HepG2 (cell line): ENCODE measurements around the gene GGCT. TPM values are rescaled to one million over a fixed set of nuclear protein-coding genes. Genes with fewer than 3 reads are reported as not detected.

Experiments used
- ATAC-seq: fragments of 200-7000 bp; cut with Tn5 transposase; 3 replicates; pipeline ENCODE4 v1.9.1; 2020; ENCODE audit warnings: mild to moderate bottlenecking, moderate library complexity
- BruUV-seq: library from RNA; stranded (reverse); fragments of 400-500 nt; replicated peaks from 2 replicates; lab custom pipeline; 2021; lab: Mats Ljungman, UMichigan
- CTCF ChIA-PET: fragments of 300-600 bp; formaldehyde crosslinking; extraction: SDS; loops from one replicate; lab custom pipeline; 2021; ENCODE audit warnings: low total read pairs, inconsistent platforms, low intra/inter-chr PET ratio; lab: Yijun Ruan, JAX
- POLR2A ChIA-PET: fragments of 350-600 bp; sonication (Branson Sonifier 250); formaldehyde crosslinking; loops from one replicate; lab custom pipeline; 2020; ENCODE audit warnings: antibody characterized with exemption, inconsistent platforms; lab: Yijun Ruan, JAX
- DNase-seq: peaks from one replicate; pipeline ENCODE4 v3.0.0-alpha.2; 2015; ENCODE audit warnings: low spot score
- FAIRE-seq: peaks from 3 replicates; lab custom pipeline; 2011; peaks lifted over from hg19 to GRCh38; lab: Jason Lieb, UNC
- H2AFZ ChIP-seq: one replicate; pipeline ENCODE4 v1.6.1; 2011; ENCODE audit warnings: low read length, inconsistent platforms
- H3K27ac ChIP-seq: fragments of 300-600 bp; 3 replicates; pipeline ENCODE4 v1.8.0; 2011; ENCODE audit warnings: mixed run types, mild to moderate bottlenecking, mixed read lengths, low read length, inconsistent platforms; ENCODE audit not compliant: insufficient read depth; ENCODE audit errors: extremely low read length
- H3K27me3 ChIP-seq, 2 experiments: fragments of 200-600 bp in 1 of 2; 2 replicates in 1 of 2; 3 replicates in 1 of 2; pipeline versions ENCODE4 v1.6.0 to v1.8.0; 2011; ENCODE audit warnings: low read length in 2 of 2, mild to moderate bottlenecking in 2 of 2, moderate library complexity in 2 of 2, inconsistent platforms in 1 of 2; ENCODE audit not compliant: insufficient read depth in 2 of 2, control insufficient read depth in 1 of 2
- H3K36me3 ChIP-seq, 2 experiments: fragments of 200-600 bp in 1 of 2; replicated peaks in 1 of 2; 2 replicates in 1 of 2; 3 replicates in 1 of 2; pipeline versions ENCODE4 v1.5.1 to v1.8.0; 2011; ENCODE audit warnings: low read length in 2 of 2, inconsistent platforms in 1 of 2; ENCODE audit not compliant: insufficient read depth in 2 of 2, control insufficient read depth in 1 of 2
- H3K4me1 ChIP-seq: 2 replicates; pipeline ENCODE4 v1.5.1; 2012; ENCODE audit warnings: low read length, inconsistent platforms; ENCODE audit not compliant: insufficient read depth
- H3K4me2 ChIP-seq: 2 replicates; pipeline ENCODE4 v1.6.0; 2011; ENCODE audit warnings: low read depth, low read length, inconsistent platforms
- H3K4me3 ChIP-seq, 3 experiments: fragments of 200-600 bp in 1 of 3; sonication (generic), shearing (Covaris generic) in 1 of 3; replicated peaks in 1 of 3; 2 replicates each; pipeline ENCODE4 v1.5.1; 2011 to 2016; ENCODE audit warnings: low read length in 3 of 3, inconsistent platforms in 2 of 3, low read depth in 2 of 3, mild to moderate bottlenecking in 2 of 3, control low read depth in 1 of 3, mixed read lengths in 1 of 3; ENCODE audit not compliant: insufficient read depth in 1 of 3
- H3K79me2 ChIP-seq: one replicate; pipeline ENCODE4 v1.6.1; 2011; ENCODE audit warnings: low read length, inconsistent platforms; ENCODE audit not compliant: insufficient read depth
- H3K9ac ChIP-seq: 2 replicates; pipeline ENCODE4 v1.6.0; 2011; ENCODE audit warnings: mild to moderate bottlenecking, low read depth, low read length, inconsistent platforms; ENCODE audit not compliant: insufficient read depth
- H3K9me3 ChIP-seq: 2 replicates; pipeline ENCODE4 v1.5.1; 2012; ENCODE audit warnings: mild to moderate bottlenecking, low read length
- H4K20me1 ChIP-seq: 2 replicates; pipeline ENCODE4 v1.6.0; 2011; ENCODE audit warnings: inconsistent platforms, mild to moderate bottlenecking, low read length, moderate library complexity; ENCODE audit not compliant: insufficient read depth
- BRF2 ChIP-seq: sonication (generic); formaldehyde crosslinking; IDR thresholded peaks from 2 replicates; pipeline ENCODE4 v1.8.1; 2022; ENCODE audit warnings: mild to moderate bottlenecking, missing genetic modification reagents
- CTCF ChIP-seq: sonication (generic); formaldehyde crosslinking; IDR thresholded peaks from 2 replicates; pipeline ENCODE4 v1.5.0; 2020; ENCODE audit warnings: mild to moderate bottlenecking, missing genetic modification reagents, moderate library complexity
- ELF1 ChIP-seq: sonication (generic); formaldehyde crosslinking; IDR thresholded peaks from 2 replicates; pipeline ENCODE4 v1.4.0; 2020; ENCODE audit warnings: missing genetic modification reagents
- ERF ChIP-seq: IDR thresholded peaks from 2 replicates; pipeline ENCODE4 v1.6.1; 2018; ENCODE audit warnings: missing biosample characterization, missing genetic modification reagents
- GFI1 ChIP-seq: sonication (generic); formaldehyde crosslinking; IDR thresholded peaks from 2 replicates; pipeline ENCODE4 v1.5.0; 2020; ENCODE audit warnings: missing genetic modification reagents, mild to moderate bottlenecking, borderline replicate concordance
- KAT7 ChIP-seq: IDR thresholded peaks from 2 replicates; pipeline ENCODE4 v1.6.1; 2018; ENCODE audit warnings: borderline replicate concordance, missing compliant biosample characterization
- MIXL1 ChIP-seq: IDR thresholded peaks from 2 replicates; pipeline ENCODE4 v1.6.1; 2016
- NFYC ChIP-seq: IDR thresholded peaks from 2 replicates; pipeline ENCODE4 v1.6.1; 2016; ENCODE audit warnings: missing genetic modification reagents, missing compliant biosample characterization
- PLRG1 ChIP-seq: fragments of 450-650 bp; conservative IDR thresholded peaks from 2 replicates; pipeline ENCODE4 v1.6.1; 2016
- RAD21 ChIP-seq: fragments of 450-650 bp; formaldehyde crosslinking; IDR thresholded peaks from 2 replicates; pipeline ENCODE4 v1.5.0; 2020; ENCODE audit warnings: mild to moderate bottlenecking
- RNF2 ChIP-seq: fragments of 450-650 bp; conservative IDR thresholded peaks from 2 replicates; pipeline ENCODE4 v1.6.1; 2016; ENCODE audit warnings: low read depth
- SMC3 ChIP-seq: IDR thresholded peaks from 2 replicates; pipeline ENCODE4 v1.6.1; 2011; ENCODE audit warnings: low read length, improper control_type of control experiment
- ZNF432 ChIP-seq: sonication (generic); formaldehyde crosslinking; IDR thresholded peaks from 2 replicates; pipeline ENCODE4 v1.5.0; 2020; ENCODE audit warnings: missing genetic modification reagents, mild to moderate bottlenecking, borderline replicate concordance
- ZNF572 ChIP-seq: sonication (generic); formaldehyde crosslinking; IDR thresholded peaks from 2 replicates; pipeline ENCODE4 v1.5.1; 2020; ENCODE audit warnings: mild to moderate bottlenecking, missing genetic modification reagents
- ZNF646 ChIP-seq: sonication (generic); formaldehyde crosslinking; IDR thresholded peaks from 2 replicates; pipeline ENCODE4 v1.9.0; 2021; ENCODE audit warnings: mild to moderate bottlenecking, missing genetic modification reagents
- ZSCAN31 ChIP-seq: sonication (generic); formaldehyde crosslinking; IDR thresholded peaks from 2 replicates; pipeline ENCODE4 v1.5.0; 2020; ENCODE audit warnings: low read depth, mild to moderate bottlenecking, missing genetic modification reagents
- WGBS: methylation state at CpG from one replicate; pipeline ENCODE4 v1.1.6; 2017; ENCODE audit warnings: low lambda C conversion rate; 5-methylcytosine and 5-hydroxymethylcytosine counted together
- in situ Hi-C: cut with HindIII; loops from 2 replicates; pipeline ENCODE4 v1.10.0; 2017; ENCODE audit warnings: low pct_unique_long_range_greater_than_20kb; ENCODE audit not compliant: extremely low pct_ligation_motif_present
- intact Hi-C: fragments of 100-400 bp; cut with micrococcal nuclease; formaldehyde crosslinking; loops from one replicate; pipeline ENCODE4 v1.10.0; 2022; ENCODE audit not compliant: unreplicated experiment
- polyA plus RNA-seq, 8 experiments: library from polyadenylated mRNA; depleted of rRNA in 3 of 8; stranded (reverse) in 7 of 8; unstranded in 1 of 8; fragments of >200 nt; fragmentation: Illumina TruSeq in 4 of 8; extraction: Trizol in 4 of 8; gene quantifications; 2 replicates each; pipeline versions ENCODE4 v1.2.1 to v1.2.3, GENCODE V29; 2011 to 2016; ENCODE audit warnings: low read depth in 4 of 8, missing spikeins in 1 of 8, mixed read lengths in 1 of 8; ENCODE audit not compliant: insufficient read depth in 1 of 8
- total RNA-seq, 5 experiments: library from RNA; depleted of rRNA; stranded (reverse); fragments of >200 nt; fragmentation: Illumina TruSeq; extraction: Trizol; gene quantifications; 2 replicates each; pipeline ENCODE4 v1.2.3, GENCODE V29; 2016; ENCODE audit warnings: low read depth in 1 of 5

The GGCT gene
- total and polyA plus RNA-seq, 2 of the 13 experiments (the other 11 are each of a cell fraction or from before 2014, with no cell fraction given) = 19.5 to 78.3 TPM

GRCh38 chr7:30510124-30511075, 5.8 kb upstream of the GGCT start:
- FAIRE-seq = peak; percentile 50
- TF ChIP-seq ERF (CRISPR knock-in tag) (no peak), ZNF572 (CRISPR knock-in tag) (no peak), ZNF432 (no peak), ZNF646 (CRISPR knock-in tag) (peak; percentile 67; the same call in 1 of the 2 replicates), RAD21 (peak; percentile 47), RNF2 (no peak), ELF1 (CRISPR knock-in tag) (no peak), CTCF (CRISPR knock-in tag) (peak; percentile 76), KAT7 (CRISPR knock-in tag) (no peak), PLRG1 (no peak), BRF2 (CRISPR knock-in tag) (no peak), NFYC (CRISPR knock-in tag) (no peak), ZSCAN31 (CRISPR knock-in tag) (no peak), SMC3 (peak; percentile 70), MIXL1 (CRISPR knock-in tag) (0 out of 2 replicates have a peak, but pooled peaks have one; percentile 37), GFI1 (CRISPR knock-in tag) (no peak)

More at GRCh38 chr7:30510124-30511075, 5.8 kb upstream of the GGCT start:
- H3K4me1 ChIP-seq = peaks cover 6% of the 10 kb centered on the region
- H3K36me3 ChIP-seq = no peaks in the 10 kb centered on the region
- H3K79me2 ChIP-seq = no peaks in the 10 kb centered on the region
- H2AFZ ChIP-seq = no peak overlapping the region
- BruUV-seq = no TSS peak
- peak; percentile 73 for ATAC-seq
- DNase-seq = peak; percentile 42
- no peak overlapping the region for H3K9ac ChIP-seq
- no peaks in the 10 kb centered on the region for H4K20me1 ChIP-seq
- intact Hi-C loops = no loop called here
- H3K9me3 ChIP-seq = no peaks in the 10 kb centered on the region
- H3K4me2 ChIP-seq = no peak overlapping the region
- in situ Hi-C loops = no loop called here
- no peak overlapping the region for H3K4me3 ChIP-seq
- 67% methylated on average over 4 of the region's 4 CpGs for WGBS
- ChIA-PET POLR2A (no interaction called here), CTCF (interaction anchor here (1.2 to 3.8 kb wide), 4 partner anchors 38 to 230 kb away, joined by 3 to 29 read pairs (median 6); no protein-coding TSS in a partner anchor)
- no peaks in the 10 kb centered on the region for H3K27me3 ChIP-seq
- no peak overlapping the region for H3K27ac ChIP-seq
